Pancreas (tissue), 10 donors: ENCODE data around the gene STAC2. TPM values are rescaled to one million over a fixed set of nuclear protein-coding genes. Genes with fewer than 3 reads are reported as not detected.

ENCODE experiments used
- ATAC-seq, 4 donors: fragments of 200-7000 bp; cut with Tn5 transposase; one replicate each; pipeline versions ENCODE4 v1.8.0 to v1.9.1; 2020; ENCODE audit warnings: mild to moderate bottlenecking in 4 of 4, moderate library complexity in 4 of 4
- DNase-seq, 6 donors: peaks; one replicate each; pipeline ENCODE4 v3.0.0-alpha.2; 2020
- FAIRE-seq: peaks from 2 replicates; lab custom pipeline; 2012; peaks lifted over from hg19 to GRCh38; lab: Jason Lieb, UNC
- H3K27ac ChIP-seq, 4 donors: fragments of 200-600 bp; sonication (generic); 1 replicate in 3 of 4; 2 replicates in 1 of 4; pipeline versions ENCODE4 v1.5.0 to v1.8.0; 2020
- H3K27me3 ChIP-seq, 4 donors: fragments of 200-600 bp; one replicate each; pipeline ENCODE4 v1.8.0; 2021
- H3K36me3 ChIP-seq, 3 donors: fragments of 200-600 bp; sonication (generic) in 1 of 3; one replicate each; pipeline versions ENCODE4 v1.5.0 to v1.8.0; 2020 to 2021
- H3K4me1 ChIP-seq, 3 donors: fragments of 200-600 bp; one replicate each; pipeline ENCODE4 v1.8.0; 2021
- H3K4me3 ChIP-seq, 4 donors: fragments of 200-600 bp; sonication (generic) in 2 of 4; one replicate each; pipeline versions ENCODE4 v1.5.0 to v1.8.0; 2020 to 2021
- H3K9me3 ChIP-seq, 4 donors: fragments of 200-600 bp; one replicate each; pipeline ENCODE4 v1.8.0; 2021
- WGBS, 2 donors: extraction: QIAGEN DNeasy Blood & Tissue Kit; methylation state at CpG; one replicate each; pipeline ENCODE4 v1.1.7; 2013; 5-methylcytosine and 5-hydroxymethylcytosine counted together
- intact Hi-C, 3 donors: fragments of 100-400 bp; cut with DNase I; formaldehyde crosslinking; loops; one replicate each; pipeline versions ENCODE4 v1.11.1 to v1.14.2; 2022
- polyA plus RNA-seq, 2 donors: library from polyadenylated mRNA; stranded (reverse); fragments of 200-250 nt; gene quantifications; one replicate each; pipeline ENCODE4 v1.2.3, GENCODE V29; 2013
- total RNA-seq, 6 donors: library from RNA; stranded (reverse); fragmentation: NEBNext Ultra II Directional in 4 of 6; extraction: Animal tissue kit (Norgen Biotek cat#: 25700) in 4 of 6; gene quantifications; one replicate each; pipeline versions ENCODE4 v1.2.1 to v1.2.4, GENCODE V29; 2021 to 2023
- TF ChIP-seq, protein P1 (sequence below), 4 donors: fragments of 200-600 bp; sonication (generic) in 3 of 4; IDR thresholded peaks; one replicate each; pipeline versions ENCODE4 v1.5.0 to v1.8.0; 2021; ENCODE audit warnings: antibody characterized with exemption in 4 of 4
- donor health status: healthy with polysubstance abuse.
- donor health status: DM: no; HTN: no; CAD: no; lungs with moderate emphysema.
- donor health status: DM: no; HTN: no; CAD: no.
- donor health status: control.
- donor health status: control.
- donor health status: Bipolar disorder and iron deficiency.
- donor health status: DM: yes; HTN: yes; CAD: no.
- donor health status: DM: no; HTN: no; CAD: no.
- donor health status: DM: no; HTN: no; CAD: no.
- donor health status: DM: yes; HTN: yes; CAD: no.

STAC2 gene
- total and polyA plus RNA-seq, 8 donors, result 0.07 to 0.12 (median 0.09) TPM; not detected in 3

DNA sequence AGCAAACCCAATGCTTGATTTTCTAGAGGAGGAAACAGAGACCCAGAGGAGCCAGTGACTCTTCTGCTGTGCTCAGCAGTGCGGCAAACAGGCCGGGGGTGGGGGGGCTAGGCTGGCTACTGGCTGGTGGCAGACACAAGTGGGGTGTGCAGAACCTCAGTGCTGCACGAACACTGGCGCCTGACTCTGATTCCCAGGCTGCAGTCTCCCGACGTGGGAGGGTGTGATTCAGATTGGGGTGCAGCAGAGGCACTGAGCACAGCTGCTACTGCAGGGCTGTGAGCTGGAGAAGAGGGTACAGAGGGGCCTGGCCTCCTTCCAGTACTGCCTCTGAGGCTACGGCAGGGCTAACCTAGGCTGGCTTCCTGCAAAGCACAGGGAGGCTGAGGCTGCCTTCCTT, 17.6 kb downstream of the STAC2 start:
- Histone ChIP-seq H3K4me1 (no peaks in the 10 kb centered on the region), H3K36me3 (peaks cover 5 to 20% (median 14%) of the 10 kb centered on the region in 3 donors), H3K4me3 (no peak overlapping the region), H3K9me3 (no peaks in the 10 kb centered on the region), H3K27me3 (no peaks in the 10 kb centered on the region), H3K27ac (no peak overlapping the region)
- TF ChIP-seq, protein P1, sequence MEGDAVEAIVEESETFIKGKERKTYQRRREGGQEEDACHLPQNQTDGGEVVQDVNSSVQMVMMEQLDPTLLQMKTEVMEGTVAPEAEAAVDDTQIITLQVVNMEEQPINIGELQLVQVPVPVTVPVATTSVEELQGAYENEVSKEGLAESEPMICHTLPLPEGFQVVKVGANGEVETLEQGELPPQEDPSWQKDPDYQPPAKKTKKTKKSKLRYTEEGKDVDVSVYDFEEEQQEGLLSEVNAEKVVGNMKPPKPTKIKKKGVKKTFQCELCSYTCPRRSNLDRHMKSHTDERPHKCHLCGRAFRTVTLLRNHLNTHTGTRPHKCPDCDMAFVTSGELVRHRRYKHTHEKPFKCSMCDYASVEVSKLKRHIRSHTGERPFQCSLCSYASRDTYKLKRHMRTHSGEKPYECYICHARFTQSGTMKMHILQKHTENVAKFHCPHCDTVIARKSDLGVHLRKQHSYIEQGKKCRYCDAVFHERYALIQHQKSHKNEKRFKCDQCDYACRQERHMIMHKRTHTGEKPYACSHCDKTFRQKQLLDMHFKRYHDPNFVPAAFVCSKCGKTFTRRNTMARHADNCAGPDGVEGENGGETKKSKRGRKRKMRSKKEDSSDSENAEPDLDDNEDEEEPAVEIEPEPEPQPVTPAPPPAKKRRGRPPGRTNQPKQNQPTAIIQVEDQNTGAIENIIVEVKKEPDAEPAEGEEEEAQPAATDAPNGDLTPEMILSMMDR (IDR thresholded peaks at IDR 0.05), result no peak
- no peak for ATAC-seq
- WGBS, 2 donors, result 56 to 68% methylated on average over 7 of the region's 7 CpGs
- DNase-seq, result peak in 2 of 6 donors; percentile 30 to 47
- FAIRE-seq, result no peak
- intact Hi-C loops, result no loop called here

DNA sequence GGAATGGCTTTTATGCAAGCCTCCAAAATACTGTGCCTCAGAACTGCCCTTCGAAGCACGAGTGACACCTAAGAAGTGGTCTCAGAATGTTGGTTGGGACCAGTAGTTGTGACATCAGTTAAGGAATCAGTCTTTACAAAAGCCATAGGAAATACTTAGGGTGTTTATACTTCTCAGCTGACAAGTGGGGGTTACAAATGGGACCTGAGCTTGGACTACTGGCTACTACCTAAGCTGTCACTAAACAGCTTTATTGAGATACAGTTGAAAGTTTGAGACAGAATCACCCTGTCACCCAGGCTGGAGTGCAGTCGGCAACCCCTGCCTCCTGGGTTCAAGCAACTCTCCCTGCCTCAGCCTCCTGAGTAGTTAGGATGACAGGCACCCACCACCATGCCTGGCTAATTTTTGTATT, 20.6 kb downstream of the STAC2 start:
- intact Hi-C loops, result no loop called here
- DNase-seq, result peak in 1 of 6 donors; percentile 15
- no peak for ATAC-seq
- Histone ChIP-seq H3K4me3 (no peak overlapping the region), H3K27ac (no peak overlapping the region), H3K27me3 (no peaks in the 10 kb centered on the region), H3K9me3 (no peaks in the 10 kb centered on the region), H3K36me3 (peaks cover 5 to 39% (median 27%) of the 10 kb centered on the region in 3 donors), H3K4me1 (peaks cover 0 to 13% (median 12%) of the 10 kb centered on the region in 3 donors)
- 81 to 86% methylated on average over 3 of the region's 3 CpGs for WGBS, 2 donors
- FAIRE-seq, result no peak
- TF ChIP-seq, protein P1 (IDR thresholded peaks at IDR 0.05), result no peak

DNA sequence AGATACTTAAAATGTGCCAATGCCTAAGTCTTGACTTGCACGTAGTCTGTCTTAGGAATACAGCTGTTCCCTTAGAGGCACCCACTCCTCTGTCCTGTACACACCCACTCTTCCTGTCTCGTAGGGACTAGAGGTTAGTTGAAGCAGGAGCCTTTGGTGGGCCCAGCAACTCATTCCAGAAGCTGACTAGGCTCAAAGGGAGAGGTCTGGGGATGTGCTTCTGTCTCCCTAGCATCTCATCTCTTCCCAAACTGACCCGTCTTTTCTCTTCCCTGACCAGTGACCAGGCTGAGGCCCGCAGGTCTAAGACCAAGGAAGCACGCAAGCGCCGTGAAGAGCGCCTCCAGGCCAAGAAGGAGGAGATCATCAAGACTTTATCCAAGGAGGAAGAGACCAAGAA, 21.5 kb downstream of the STAC2 start:
- TF ChIP-seq, protein P1 (IDR thresholded peaks at IDR 0.05), result no peak

DNA sequence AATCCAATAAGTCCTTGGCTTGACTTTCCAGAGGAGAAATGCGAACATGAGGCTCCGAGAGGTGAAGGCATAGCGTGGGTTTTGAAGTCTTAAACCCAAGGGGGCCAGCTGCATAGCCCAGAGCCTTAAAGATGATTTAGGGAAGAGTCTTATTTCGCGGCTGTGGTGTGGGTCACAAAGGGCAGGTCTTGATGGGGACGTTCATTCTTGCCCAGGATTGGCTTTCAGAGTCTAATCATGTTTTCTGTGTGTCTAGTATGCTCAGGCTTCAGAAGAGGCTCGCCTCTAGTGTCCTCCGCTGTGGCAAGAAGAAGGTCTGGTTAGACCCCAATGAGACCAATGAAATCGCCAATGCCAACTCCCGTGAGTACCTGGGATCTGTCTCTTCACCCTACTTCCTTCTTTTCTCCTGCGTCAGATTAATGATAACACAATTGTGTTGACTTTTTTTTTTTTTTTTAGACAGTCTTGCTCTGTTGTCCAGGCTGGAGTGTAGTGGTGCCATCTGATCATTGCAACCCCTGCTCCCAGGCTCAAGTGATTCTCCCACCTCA, 24.7 kb downstream of the STAC2 start:
- peak overlapping the region; percentile 73 to 96 (median 86) for H3K4me3 ChIP-seq
- intact Hi-C loops, result no loop called here
- H3K36me3 ChIP-seq, result peaks cover 5 to 39% (median 27%) of the 10 kb centered on the region in 3 donors
- FAIRE-seq (no peak), ATAC-seq (no peak), DNase-seq (no peak)
- H3K4me1 ChIP-seq, result peaks cover 0 to 13% (median 12%) of the 10 kb centered on the region in 3 donors
- TF ChIP-seq, protein P1 (IDR thresholded peaks at IDR 0.05), result no peak
- no peaks in the 10 kb centered on the region for H3K9me3 ChIP-seq
- H3K27me3 ChIP-seq, result no peaks in the 10 kb centered on the region
- WGBS, 2 donors, result 24 to 32% methylated on average over 11 of the region's 11 CpGs
- peak overlapping the region in 3 of 4 donors; percentile 94 to 99 (median 99) for H3K27ac ChIP-seq

More for the DNA sequence above, 21.5 kb downstream of the STAC2 start:
- Histone ChIP-seq H3K36me3 (peaks cover 5 to 39% (median 27%) of the 10 kb centered on the region in 3 donors), H3K9me3 (no peaks in the 10 kb centered on the region), H3K27ac (no peak overlapping the region), H3K27me3 (no peaks in the 10 kb centered on the region), H3K4me3 (no peak overlapping the region), H3K4me1 (peaks cover 0 to 13% (median 12%) of the 10 kb centered on the region in 3 donors)
- ATAC-seq (no peak), FAIRE-seq (no peak), DNase-seq (no peak)
- intact Hi-C loops, result no loop called here
- WGBS, 2 donors, result 92 to 97% methylated on average over 7 to 8 of the region's 8 CpGs
